Trophoblast cell (in vitro differentiated cells and primary cell): Measurements from ENCODE around the gene LDB2.
"Not testable (repeated sequence)": the region's sequence is repeated elsewhere in the genome, so short reads cannot be mapped to it uniquely, and the experiment has no call there.

ENCODE experiments used
- DNase-seq, 2 donors: peaks; one replicate each; pipeline ENCODE4 v3.0.0-alpha.2; 2016
- H2AFZ ChIP-seq: 2 replicates; pipeline ENCODE4 v1.6.1; 2013; ENCODE audit warnings: low read length, moderate library complexity, mild to moderate bottlenecking; ENCODE audit not compliant: insufficient read depth, poor library complexity
- H2AK5ac ChIP-seq: 2 replicates; pipeline ENCODE4 v1.6.1; 2013; ENCODE audit warnings: mild to moderate bottlenecking, low read length
- H2BK120ac ChIP-seq: 2 replicates; pipeline ENCODE4 v1.6.1; 2013; ENCODE audit warnings: low read length, mild to moderate bottlenecking, moderate library complexity; ENCODE audit not compliant: insufficient read depth, poor library complexity
- H2BK12ac ChIP-seq: 2 replicates; pipeline ENCODE4 v1.6.1; 2013; ENCODE audit warnings: mild to moderate bottlenecking, low read length, moderate library complexity
- H2BK5ac ChIP-seq: 2 replicates; pipeline ENCODE4 v1.6.1; 2013; ENCODE audit warnings: low read length, low read depth, moderate library complexity, mild to moderate bottlenecking; ENCODE audit not compliant: poor library complexity
- H3K14ac ChIP-seq: 2 replicates; pipeline ENCODE4 v1.6.1; 2013; ENCODE audit warnings: mild to moderate bottlenecking, low read length
- H3K18ac ChIP-seq: 2 replicates; pipeline ENCODE4 v1.6.1; 2013; ENCODE audit warnings: mild to moderate bottlenecking, low read length
- H3K23ac ChIP-seq: 2 replicates; pipeline ENCODE4 v1.6.1; 2013; ENCODE audit warnings: low read length
- H3K27ac ChIP-seq: 2 replicates; pipeline ENCODE4 v1.5.1; 2013; ENCODE audit warnings: low read depth, mild to moderate bottlenecking, inconsistent platforms, low read length, moderate library complexity
- H3K27me3 ChIP-seq: 2 replicates; pipeline ENCODE4 v1.6.1; 2013; ENCODE audit warnings: inconsistent platforms, mild to moderate bottlenecking, low read length, moderate library complexity; ENCODE audit not compliant: insufficient read depth
- H3K36me3 ChIP-seq, 2 experiments: 1 replicate in 1 of 2; 2 replicates in 1 of 2; pipeline ENCODE4 v1.6.1; 2013; ENCODE audit warnings: low read length in 2 of 2, mild to moderate bottlenecking in 2 of 2, moderate library complexity in 1 of 2; ENCODE audit not compliant: insufficient read depth in 2 of 2, control insufficient read depth in 1 of 2
- H3K4ac ChIP-seq: 2 replicates; pipeline ENCODE4 v1.6.1; 2013; ENCODE audit warnings: low read depth, mild to moderate bottlenecking, low read length, moderate library complexity
- H3K4me1 ChIP-seq, 2 experiments: 1 replicate in 1 of 2; 2 replicates in 1 of 2; pipeline ENCODE4 v1.6.1; 2013; ENCODE audit warnings: low read length in 2 of 2, mild to moderate bottlenecking in 2 of 2, moderate library complexity in 1 of 2; ENCODE audit not compliant: insufficient read depth in 2 of 2, control insufficient read depth in 1 of 2
- H3K4me2 ChIP-seq: 2 replicates; pipeline ENCODE4 v1.6.1; 2013; ENCODE audit warnings: inconsistent platforms, mild to moderate bottlenecking, low read length, moderate library complexity
- H3K4me3 ChIP-seq: 2 replicates; pipeline ENCODE4 v1.5.1; 2013; ENCODE audit warnings: mild to moderate bottlenecking, low read depth, low read length, inconsistent platforms
- H3K79me1 ChIP-seq: one replicate; pipeline ENCODE4 v1.6.1; 2013; ENCODE audit warnings: low read length
- H3K79me2 ChIP-seq: 2 replicates; pipeline ENCODE4 v1.6.1; 2013; ENCODE audit warnings: low read length, mild to moderate bottlenecking; ENCODE audit not compliant: control insufficient read depth, insufficient read depth, poor library complexity
- H3K9ac ChIP-seq: 2 replicates; pipeline ENCODE4 v1.6.1; 2013; ENCODE audit warnings: mild to moderate bottlenecking, low read length
- H3K9me3 ChIP-seq: 2 replicates; pipeline ENCODE4 v1.6.1; 2013; ENCODE audit warnings: low read depth, mild to moderate bottlenecking, control low read depth, inconsistent platforms, low read length; ENCODE audit not compliant: insufficient read depth
- H4K12ac ChIP-seq: 2 replicates; pipeline ENCODE4 v1.6.1; 2013; ENCODE audit warnings: low read depth, mild to moderate bottlenecking, low read length, moderate library complexity
- H4K8ac ChIP-seq: 2 replicates; pipeline ENCODE4 v1.6.1; 2013; ENCODE audit warnings: low read depth, mild to moderate bottlenecking, low read length, moderate library complexity
- H4K91ac ChIP-seq: one replicate; pipeline ENCODE4 v1.6.1; 2013; ENCODE audit warnings: low read depth, mild to moderate bottlenecking, low read length, moderate library complexity
- WGBS: extraction: QIAGEN DNeasy Blood & Tissue Kit; methylation state at CpG from one replicate; pipeline ENCODE4 v1.1.7; 2013; ENCODE audit warnings: missing lambda C conversion rate; ENCODE audit not compliant: insufficient read length, insufficient coverage; ENCODE audit errors: extremely low coverage; 5-methylcytosine and 5-hydroxymethylcytosine counted together

LDB2 gene

GRCh38 chr4:16569790-16570189 is 328.7 kb downstream of the LDB2 start:
- H3K79me1 ChIP-seq: no peaks in the 10 kb centered on the region
- H2BK12ac ChIP-seq: no peak overlapping the region
- H2BK5ac ChIP-seq: no peak overlapping the region
- H3K23ac ChIP-seq: no peak overlapping the region
- no peak overlapping the region for H3K4ac ChIP-seq
- H3K18ac ChIP-seq: no peak overlapping the region
- no peaks in the 10 kb centered on the region for H3K9me3 ChIP-seq
- H3K4me1 ChIP-seq: no peaks in the 10 kb centered on the region
- H3K27me3 ChIP-seq: no peaks in the 10 kb centered on the region
- no peak overlapping the region for H3K4me3 ChIP-seq
- H2AK5ac ChIP-seq: no peak overlapping the region
- WGBS: no CpG with 5 or more reads among the region's 2 CpGs
- no peak overlapping the region for H2AFZ ChIP-seq
- no peak overlapping the region for H2BK120ac ChIP-seq
- H4K91ac ChIP-seq: no peak overlapping the region
- H4K8ac ChIP-seq: no peak overlapping the region
- DNase-seq: no peak
- no peaks in the 10 kb centered on the region for H3K79me2 ChIP-seq
- no peak overlapping the region for H3K4me2 ChIP-seq
- H3K9ac ChIP-seq: no peak overlapping the region
- H3K27ac ChIP-seq: no peak overlapping the region
- no peak overlapping the region for H3K14ac ChIP-seq
- H3K36me3 ChIP-seq: no peaks in the 10 kb centered on the region
- H4K12ac ChIP-seq: no peak overlapping the region

GRCh38 chr4:16557316-16557715 is 341.1 kb downstream of the LDB2 start:
- H3K4me1 ChIP-seq, H3K27ac ChIP-seq, H3K14ac ChIP-seq, H2BK12ac ChIP-seq, H3K4me2 ChIP-seq, H3K4me3 ChIP-seq, H3K79me1 ChIP-seq, H3K79me2 ChIP-seq, H3K27me3 ChIP-seq, H3K4ac ChIP-seq, DNase-seq, H3K18ac ChIP-seq, H2BK5ac ChIP-seq, H3K36me3 ChIP-seq, H4K12ac ChIP-seq, H2AK5ac ChIP-seq, H3K9me3 ChIP-seq, H2AFZ ChIP-seq, H2BK120ac ChIP-seq, H3K23ac ChIP-seq, H4K91ac ChIP-seq, H4K8ac ChIP-seq, H3K9ac ChIP-seq: not testable (repeated sequence)
- WGBS: no CpG with 5 or more reads among the region's 14 CpGs

GRCh38 chr4:16555156-16555555 is 343.3 kb downstream of the LDB2 start:
- no peak overlapping the region for H3K4ac ChIP-seq

GRCh38 chr4:16550531-16550930 is 347.9 kb downstream of the LDB2 start:
- Histone ChIP-seq H4K12ac (no peak overlapping the region), H3K14ac (no peak overlapping the region), H3K4me1 (no peaks in the 10 kb centered on the region), H3K4me2 (no peak overlapping the region), H3K79me1 (no peaks in the 10 kb centered on the region), H2BK120ac (no peak overlapping the region), H3K36me3 (no peaks in the 10 kb centered on the region), H3K27ac (no peak overlapping the region), H3K79me2 (no peaks in the 10 kb centered on the region), H4K8ac (no peak overlapping the region), H3K23ac (no peak overlapping the region), H2BK12ac (no peak overlapping the region), H3K4me3 (no peak overlapping the region), H2AK5ac (no peak overlapping the region), H2BK5ac (no peak overlapping the region), H3K4ac (no peak overlapping the region), H4K91ac (no peak overlapping the region), H3K27me3 (no peaks in the 10 kb centered on the region), H3K18ac (no peak overlapping the region), H2AFZ (no peak overlapping the region), H3K9ac (no peak overlapping the region), H3K9me3 (no peaks in the 10 kb centered on the region)
- WGBS: no CpG with 5 or more reads among the region's 2 CpGs
- DNase-seq: no peak

More at GRCh38 chr4:16555156-16555555, 343.3 kb downstream of the LDB2 start:
- Histone ChIP-seq H4K8ac (no peak overlapping the region), H4K12ac (no peak overlapping the region), H4K91ac (no peak overlapping the region), H3K9ac (no peak overlapping the region), H3K23ac (no peak overlapping the region), H3K9me3 (peaks cover 4% of the 10 kb centered on the region), H3K4me2 (no peak overlapping the region), H3K4me1 (no peaks in the 10 kb centered on the region), H3K4me3 (no peak overlapping the region), H3K14ac (no peak overlapping the region), H2BK5ac (no peak overlapping the region), H3K27ac (no peak overlapping the region), H3K27me3 (no peaks in the 10 kb centered on the region), H2BK12ac (no peak overlapping the region), H3K18ac (no peak overlapping the region), H2BK120ac (no peak overlapping the region), H3K36me3 (no peaks in the 10 kb centered on the region), H3K79me2 (no peaks in the 10 kb centered on the region), H3K79me1 (no peaks in the 10 kb centered on the region), H2AFZ (no peak overlapping the region), H2AK5ac (no peak overlapping the region)
- no peak for DNase-seq
- WGBS: no CpG with 5 or more reads among the region's 4 CpGs
